HG03159 (cell line): ENCODE results near the gene PRSS57.
"Not testable (repeated sequence)": the region's sequence is repeated elsewhere in the genome, so short reads cannot be mapped to it uniquely, and the experiment has no call there.

Experiments
- ATAC-seq: cut with Tn5 transposase; IDR thresholded peaks from one replicate; pipeline ENCODE4 v1.9.1; 2021; ENCODE audit warnings: mild to moderate bottlenecking, moderate library complexity; ENCODE audit not compliant: unreplicated experiment

The PRSS57 gene

DNA sequence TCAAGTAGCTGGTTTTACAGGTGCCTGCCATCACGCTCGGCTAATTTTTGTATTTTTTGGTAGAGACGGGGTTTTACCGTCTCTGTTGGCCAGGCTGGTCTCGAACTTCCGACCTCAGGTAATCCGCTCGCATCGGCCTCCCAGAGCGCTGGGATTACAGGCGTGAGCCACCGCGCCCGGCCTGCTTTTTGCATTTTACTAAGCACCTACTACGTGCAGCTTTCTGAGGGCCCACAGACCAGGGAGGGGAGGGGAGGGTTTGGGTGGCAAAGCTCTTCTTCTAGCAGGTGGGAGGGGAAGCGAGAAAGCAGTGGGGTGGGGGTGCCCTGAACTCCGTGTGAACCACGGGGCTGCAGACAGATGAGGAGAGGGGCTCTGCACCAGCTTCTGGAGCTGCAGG, 28.5 kb upstream of the PRSS57 start:
- ATAC-seq: no peak

DNA sequence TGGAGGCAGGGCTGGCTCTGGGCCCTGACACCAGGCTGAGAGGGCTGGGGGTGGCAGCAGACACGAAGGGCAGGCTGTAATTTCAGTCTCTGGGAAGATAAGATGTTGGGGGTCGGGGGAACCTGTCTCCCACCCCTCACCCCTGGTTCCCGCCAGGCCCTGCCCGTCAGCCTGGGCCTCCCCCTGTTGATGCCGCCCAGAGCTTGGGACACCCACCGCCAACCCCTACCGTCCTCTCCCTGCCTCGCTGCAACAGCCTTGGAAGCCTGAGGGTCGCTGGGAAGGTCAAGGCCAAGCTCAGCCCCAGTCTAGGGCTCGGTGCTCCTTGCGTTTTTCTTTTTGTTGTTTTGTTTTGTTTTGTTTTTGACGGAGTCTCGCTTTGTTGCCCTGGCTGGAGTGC, 28.0 kb upstream of the PRSS57 start:
- ATAC-seq: no peak

DNA sequence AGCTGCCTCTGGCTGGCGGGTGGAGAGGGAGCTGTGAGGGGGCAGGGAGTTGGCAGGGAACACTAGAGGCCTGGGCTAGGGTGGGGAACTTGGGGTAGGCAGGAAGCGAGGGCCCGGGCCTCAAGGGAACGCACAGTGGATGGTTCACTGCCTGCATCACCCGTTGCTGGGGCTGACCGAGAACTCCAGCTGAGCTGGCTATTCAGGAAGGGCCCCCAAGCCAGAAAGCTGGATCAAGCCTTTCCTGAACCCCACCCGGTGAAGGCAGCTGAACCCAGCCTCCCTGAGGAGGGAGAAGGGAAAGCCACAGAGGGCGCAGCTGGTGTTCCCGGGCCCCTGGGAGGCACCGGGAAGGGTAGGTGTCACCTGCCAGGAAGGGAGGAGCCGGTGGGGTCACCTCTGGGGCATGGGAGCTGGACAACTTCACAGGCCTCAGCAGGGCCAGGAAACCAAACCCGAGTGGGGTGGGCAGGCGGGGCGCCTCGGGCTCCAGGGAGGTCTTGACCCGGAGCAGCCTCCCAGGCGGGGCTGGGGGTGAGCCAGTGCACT, 27.4 kb upstream of the PRSS57 start:
- ATAC-seq: no peak

DNA sequence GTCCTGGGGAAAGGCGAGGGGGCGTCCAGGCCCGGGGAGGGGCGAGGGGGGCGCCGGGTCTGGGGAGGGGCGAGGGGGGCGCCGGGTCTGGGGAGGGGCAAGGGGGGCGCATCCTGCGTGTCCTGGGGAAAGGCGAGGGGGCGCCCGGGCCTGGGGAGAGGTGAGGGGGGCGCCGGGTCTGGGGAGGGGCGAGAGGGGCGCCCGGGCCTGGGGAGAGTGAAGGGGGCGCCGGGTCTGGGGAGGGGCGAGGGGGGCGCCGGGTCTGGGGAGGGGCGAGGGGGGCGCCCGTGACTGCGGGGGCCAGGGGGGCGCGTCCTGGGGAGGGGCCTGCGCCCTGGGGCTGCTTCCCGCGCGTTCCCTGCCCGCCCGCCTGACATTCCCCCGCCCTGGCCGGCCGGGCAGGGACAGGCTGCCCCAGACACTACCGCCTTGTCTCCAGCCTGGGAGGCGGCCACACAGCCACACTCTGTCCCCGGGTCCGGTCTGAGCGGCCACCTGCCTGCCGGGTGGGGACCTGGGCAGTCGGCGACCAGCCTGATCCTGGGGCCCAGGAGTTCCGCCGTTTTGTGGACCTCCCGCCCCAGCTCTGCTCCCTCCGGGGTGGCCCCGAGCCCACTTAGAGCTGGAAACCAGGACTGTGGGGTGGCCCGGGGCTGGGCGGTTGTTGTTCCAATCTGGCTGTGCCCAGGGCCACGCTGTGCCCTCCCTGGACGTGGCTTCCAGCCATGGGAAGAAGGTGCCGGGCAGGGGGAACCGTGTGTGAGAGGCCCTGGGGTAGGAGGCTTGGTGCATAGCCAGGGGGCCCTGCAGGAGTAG, 25.3 kb upstream of the PRSS57 start:
- no peak for ATAC-seq

DNA sequence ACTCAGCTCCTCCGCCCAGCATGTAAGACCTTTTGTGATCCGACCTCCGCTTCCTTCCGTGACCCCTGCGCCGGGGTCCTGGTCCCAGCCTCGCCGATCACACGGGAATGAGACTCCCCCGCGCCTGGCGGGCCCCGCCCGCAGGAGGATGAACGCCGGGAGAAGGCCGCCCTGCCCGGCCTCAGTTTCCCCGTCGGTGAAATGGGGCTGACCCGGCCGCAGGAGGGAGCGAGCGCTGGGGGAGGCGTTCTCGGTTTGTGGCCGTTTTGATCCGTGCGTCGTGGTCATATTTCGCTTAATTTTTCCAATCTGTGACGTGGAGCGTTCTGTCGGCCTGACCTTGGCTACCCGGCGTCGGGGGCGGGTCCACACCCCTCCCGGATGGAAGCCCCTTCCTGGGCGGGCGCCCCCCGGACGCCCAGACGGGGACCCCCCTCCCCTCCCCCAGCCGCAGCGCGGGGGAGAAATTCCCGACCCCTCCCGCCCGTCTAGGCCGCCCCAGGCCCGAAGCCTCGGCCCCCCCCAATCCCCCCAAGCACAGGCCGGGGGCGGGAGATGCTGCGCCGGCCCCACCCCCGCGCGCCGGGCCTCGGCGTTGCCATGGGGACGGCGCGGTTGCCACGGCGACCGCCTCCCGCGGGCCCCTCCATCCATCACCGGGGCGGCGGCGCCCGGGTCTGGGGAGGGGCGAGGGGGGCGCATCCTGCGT, 24.5 kb upstream of the PRSS57 start:
- no peak for ATAC-seq

DNA sequence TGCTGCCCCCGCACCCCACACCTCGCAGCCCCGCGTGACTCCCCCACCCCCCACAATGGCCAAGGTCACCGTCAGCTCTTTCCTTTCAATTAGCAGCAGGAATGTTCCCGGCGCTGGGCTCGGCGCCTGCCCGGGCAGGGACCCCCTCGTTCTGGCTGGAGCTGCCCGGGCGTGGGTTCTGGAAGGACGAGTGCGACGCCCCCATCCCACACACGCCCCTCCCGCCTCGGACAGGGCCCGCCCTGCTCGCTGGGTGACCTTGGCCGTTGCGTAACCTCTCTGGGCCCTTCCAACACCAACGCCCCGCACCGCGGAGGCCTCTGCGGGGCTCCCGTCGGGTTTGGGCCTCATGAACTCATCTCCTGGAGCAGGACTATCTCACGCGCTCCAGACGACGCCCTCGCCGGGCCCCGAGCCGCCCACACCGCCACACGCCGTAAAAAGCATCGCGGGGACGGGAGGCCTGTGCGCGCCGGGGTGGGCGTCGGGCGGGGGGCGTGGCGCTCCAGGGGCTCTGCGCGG, 23.8 kb upstream of the PRSS57 start:
- no peak for ATAC-seq

DNA sequence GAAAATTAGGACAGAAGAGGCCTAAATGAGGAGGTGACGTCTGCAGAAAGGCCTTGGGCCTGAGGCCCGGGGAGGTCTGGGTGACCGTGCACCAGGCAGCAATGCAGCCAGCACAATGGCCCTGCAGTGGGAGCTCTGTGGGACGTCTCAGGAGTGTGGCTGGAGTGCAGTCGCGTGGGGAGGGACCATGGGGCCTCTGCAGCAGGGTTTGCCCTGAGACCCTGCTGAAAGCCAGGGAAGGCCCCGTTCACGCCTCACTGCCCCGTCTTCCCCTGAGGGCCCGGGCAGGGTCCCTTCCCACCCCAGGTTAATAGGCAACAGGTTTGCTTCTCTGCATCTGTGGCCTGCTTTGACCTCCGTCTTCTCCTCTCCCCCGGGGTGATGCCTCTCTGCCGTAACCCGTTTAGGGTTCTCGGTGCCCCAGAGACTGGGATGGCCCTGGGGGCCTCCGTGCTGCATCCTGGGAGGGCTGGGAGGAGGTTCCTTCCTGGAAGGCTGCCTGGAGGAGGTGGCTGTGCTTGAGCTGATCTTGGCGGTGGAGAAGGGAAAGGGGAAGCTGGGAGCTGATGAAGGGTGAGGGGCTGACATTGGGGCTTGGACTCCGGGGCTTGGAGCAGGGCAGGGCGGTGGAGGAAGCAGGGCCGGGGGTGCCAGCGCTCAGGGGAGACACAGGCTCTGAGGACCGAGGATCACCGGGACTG, 23.1 kb upstream of the PRSS57 start:
- no peak for ATAC-seq

DNA sequence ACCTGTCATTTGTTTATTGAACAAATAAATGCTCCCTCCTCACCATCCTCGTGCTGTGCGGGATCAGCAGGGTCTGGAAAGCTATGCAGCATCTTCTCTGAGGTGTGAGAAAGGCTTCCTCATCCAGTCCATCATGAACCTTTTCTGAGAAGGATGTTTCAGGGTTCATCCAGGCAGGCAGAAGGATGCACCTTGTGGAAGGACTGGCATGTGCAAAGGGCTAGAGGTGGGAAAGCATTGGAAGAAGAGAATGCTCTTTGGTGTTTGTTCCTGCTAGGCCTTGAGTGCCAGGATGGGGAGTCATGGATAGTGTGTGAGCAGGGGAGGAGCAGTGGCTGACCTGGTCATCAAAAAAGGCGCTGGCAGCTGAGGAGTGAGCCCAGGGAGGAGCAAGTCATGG, 20.1 kb upstream of the PRSS57 start:
- ATAC-seq: no peak

DNA sequence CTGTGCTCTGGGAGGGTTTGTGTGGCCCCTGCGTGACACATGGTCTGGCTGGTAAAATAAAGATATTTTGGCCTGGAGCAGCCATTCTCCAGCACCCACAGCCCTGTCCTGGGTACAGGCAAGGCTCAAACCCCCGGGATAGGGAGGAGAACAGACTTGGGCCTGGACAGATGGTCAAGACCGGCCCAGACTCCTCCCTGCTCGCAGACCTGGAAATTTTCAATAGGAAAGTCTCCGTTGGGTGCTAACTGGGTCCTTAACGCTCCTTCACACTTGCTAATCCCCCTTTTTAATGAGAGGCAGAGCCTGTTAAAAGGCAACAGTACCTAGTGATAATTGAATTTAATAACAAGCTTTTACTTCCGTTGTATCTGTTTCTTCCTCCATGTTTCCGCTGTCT, 16.0 kb upstream of the PRSS57 start:
- no peak for ATAC-seq

DNA sequence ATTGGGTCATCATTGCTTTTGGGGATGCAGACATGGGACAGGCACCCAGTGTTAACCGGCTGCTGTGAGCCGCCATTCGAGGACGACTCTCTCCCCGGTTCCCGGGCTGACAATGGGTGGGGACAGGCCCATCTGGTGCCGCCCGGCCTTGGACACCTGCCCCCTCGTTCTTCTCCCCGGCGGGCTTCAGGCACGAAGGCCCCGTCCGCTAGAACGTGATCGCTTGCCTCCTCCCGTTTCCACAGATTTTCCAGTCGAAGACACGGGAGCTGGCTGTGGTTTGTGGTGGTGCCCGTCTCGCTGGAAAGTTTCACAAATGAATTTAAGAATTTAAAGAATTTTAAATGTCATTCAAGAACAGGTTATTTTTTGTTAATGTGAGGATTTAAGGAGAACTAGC, 15.5 kb upstream of the PRSS57 start:
- no peak for ATAC-seq

DNA sequence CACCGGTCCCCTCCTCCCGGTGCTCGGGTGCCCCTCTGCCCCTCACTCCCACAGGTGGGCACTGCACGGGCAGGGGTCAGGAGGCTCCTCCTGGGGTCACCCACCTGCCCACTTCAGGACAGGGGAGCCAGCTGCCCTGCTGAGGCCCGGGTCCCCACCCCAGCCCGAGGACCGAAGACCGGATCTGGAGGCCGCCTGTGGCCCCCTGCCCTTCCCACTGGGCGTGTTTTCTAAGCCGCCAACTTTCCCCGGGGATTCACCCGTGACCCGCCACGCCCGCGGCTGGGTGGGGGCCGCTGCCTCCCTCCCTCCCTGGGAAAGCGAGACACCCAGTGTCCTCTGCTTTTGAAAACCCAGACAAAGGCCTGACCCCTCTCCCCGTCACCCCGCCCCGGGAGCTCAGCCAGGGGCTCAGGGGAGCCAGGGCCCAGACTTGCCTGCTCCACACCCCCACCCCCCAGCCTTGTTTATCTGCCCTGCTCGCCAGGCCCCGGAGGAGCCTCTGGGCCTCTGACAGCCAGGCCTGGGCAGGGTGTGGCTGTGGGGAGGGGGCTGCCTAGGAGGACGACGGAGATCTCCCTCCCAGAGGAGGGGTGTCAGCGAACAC, 14.8 kb upstream of the PRSS57 start:
- ATAC-seq: no peak

DNA sequence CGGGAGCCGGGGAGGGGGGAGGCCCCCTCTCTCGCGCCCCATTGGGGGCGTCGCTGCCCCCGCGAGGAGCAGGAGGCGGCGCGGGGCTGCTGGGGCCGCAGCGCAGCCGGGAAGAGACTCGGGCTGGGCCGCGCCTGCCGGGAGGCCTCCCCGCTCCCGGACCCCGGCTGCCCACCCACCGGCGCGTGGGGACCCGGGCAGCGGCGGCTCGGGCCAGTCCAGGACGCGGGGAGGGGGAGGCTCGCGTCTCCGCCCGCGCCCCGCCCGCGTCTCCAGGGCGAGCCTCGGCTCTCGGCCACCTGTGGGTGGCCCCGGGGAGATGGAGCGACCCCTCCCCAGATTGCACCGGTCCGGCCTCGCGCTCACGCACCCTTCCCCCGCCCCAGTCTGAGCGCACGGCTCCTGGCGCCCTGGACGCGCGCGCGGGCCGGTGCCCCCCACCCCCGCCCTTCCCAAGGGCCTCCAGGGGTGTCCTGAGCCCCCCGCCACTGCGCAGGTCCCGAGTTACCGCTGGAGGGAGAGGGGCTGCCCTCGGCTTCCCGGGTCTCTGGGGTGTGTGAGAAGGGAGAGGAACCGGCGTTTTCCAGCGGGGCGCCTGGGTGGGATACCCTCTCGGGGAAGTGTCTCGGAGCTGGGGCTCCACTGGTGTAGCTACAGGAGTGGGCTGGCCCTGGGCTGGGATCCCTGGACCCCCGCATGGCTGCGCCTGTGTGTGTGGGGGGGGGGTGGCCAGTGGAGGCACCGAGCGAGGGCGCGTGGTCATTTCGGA, 14.1 kb upstream of the PRSS57 start:
- no peak for ATAC-seq

DNA sequence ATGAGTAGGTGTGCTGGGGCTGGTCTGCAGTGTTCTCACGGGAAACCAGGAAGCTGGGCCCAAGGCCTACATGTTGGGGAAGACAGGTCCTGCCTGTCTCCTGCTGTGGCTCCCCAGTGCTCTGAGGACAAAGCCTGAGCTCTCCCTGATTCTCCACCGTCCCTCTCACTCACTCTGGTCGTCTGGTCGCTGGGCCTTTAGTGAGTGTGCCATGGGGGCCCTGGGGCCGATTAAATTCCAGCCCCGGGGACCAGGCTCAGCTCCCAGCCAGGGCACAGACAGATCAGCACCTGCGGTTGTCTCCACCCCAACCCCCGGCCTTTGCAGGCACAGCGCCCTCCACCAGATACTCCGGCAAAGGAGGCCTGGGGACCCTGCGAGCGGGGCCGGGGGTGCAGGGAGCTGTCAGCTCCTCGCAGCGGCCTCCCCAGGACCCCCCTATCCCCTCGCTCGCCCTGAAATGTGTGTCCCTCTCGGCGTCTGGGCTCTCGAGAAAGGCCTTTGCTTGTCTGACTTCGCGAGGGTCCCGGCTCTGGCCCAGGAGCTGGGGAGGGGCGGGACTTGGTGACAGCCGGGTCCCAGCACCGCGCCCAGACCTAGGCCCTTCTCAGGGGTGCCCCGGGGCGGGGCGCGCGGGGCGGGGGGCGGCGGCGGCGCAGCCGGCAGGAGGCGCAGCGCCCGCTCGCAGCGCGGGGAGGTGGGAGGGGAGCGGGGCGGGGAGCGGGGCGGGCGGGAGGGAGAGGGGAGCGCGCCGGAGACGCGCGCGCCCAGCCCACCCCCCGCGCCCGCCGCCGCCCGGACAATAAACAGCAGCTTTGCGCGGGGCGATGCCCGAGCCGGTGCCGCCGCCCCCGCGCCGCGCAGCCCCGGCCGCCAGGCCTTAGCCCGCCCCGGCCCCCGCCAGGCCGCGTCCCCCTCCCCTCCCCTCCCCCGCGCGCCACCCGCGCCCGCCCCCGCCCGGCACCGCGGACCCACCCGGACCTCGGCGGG, 13.2 kb upstream of the PRSS57 start, which contains the start of gene PALM:
PALM (plus strand) TSS at position 782 of the 990 bp plus-strand sequence. CDS start 212 bp downstream, outside the sequence.
- ATAC-seq: no peak

DNA sequence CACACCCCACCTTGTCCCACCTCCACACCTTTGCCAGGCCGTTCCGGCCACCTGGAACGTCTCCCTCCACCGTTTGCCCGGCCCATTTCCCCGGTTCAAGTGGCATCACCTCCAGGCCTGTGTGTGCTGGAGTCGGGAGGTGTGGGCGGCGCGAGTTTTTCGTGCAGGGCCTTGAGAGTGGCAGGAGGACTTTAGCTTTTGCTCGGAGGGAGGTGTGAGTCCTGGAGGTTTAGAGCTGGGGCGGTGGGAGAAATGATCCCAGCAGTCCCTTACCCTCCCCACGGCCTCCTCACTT, 9.1 kb upstream of the PRSS57 start:
- no peak for ATAC-seq

DNA sequence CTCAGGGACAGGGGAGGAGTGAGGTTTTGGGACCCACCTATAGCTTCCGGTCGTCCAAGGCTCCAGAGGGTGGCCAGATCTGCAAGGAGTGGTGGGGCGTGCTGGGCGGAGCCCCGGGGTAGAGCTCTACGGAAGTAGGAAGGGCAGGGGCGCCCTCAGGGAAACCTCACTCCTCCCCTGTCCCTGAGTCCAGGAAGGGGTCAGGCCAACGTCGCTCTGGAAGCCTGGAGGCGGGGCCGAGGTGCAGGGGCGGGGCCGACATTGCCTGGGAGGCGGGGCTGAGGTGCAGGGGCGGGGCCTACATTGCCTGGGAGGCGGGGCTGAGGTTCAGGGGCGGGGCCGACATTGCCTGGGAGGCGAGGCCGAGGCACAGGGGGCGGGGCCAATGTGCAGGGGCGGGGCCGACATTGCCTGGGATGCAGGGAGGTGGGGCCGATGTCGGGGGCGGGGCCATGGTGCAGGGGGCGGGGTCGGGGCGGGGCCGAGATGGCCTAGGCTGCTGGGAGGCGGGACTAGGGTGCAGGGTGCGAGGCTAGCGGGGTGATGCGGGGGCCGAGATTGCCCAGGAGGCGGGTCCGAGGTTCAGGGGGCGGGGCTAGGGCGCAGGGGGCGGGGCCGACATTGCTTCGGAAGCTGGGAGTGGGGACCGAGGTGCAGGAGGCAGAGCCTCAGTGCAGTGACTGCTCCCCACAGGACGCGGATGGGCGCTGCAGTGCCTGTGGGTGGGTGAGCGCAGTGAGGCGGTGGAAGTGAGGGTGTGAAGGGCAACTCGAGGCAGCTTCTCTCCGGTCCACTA, 8.6 kb upstream of the PRSS57 start:
- no peak for ATAC-seq

DNA sequence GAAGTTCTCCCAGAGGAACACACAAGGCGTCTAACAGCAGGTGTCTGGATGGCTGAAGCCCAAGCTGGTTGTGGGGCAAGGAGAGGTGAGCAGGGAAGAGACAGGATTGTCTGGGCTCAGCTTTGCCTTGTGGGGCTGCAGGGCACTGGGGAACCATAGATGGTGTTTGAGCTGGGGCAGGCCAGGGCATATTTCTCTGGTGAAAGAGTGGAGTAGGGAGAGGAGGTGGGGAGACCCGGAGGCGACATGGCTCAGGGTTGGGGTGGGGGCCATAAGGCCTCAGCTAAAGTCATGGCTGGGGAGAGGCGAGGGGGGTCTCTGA, 8.0 kb upstream of the PRSS57 start:
- ATAC-seq: no peak

DNA sequence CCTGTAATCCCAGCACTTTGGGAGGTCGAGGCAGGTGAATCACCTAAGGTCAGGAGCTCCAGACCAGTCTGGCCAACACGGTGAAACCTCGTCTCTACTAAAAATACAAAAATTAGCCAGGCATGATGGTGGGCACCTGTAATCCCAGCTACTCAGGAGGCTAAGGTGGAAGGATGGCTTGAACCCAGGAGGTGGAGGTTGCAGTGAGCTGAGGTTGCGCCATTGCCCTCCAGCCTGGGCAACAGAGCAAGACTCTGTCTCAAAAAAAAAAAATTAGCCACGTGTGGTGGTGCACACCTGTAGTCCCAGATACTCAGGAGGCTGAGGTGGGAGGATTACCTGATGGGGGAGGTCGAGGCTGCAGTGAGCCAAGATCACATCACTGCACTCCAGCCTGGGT, 7.6 kb upstream of the PRSS57 start:
- not testable (repeated sequence) for ATAC-seq

DNA sequence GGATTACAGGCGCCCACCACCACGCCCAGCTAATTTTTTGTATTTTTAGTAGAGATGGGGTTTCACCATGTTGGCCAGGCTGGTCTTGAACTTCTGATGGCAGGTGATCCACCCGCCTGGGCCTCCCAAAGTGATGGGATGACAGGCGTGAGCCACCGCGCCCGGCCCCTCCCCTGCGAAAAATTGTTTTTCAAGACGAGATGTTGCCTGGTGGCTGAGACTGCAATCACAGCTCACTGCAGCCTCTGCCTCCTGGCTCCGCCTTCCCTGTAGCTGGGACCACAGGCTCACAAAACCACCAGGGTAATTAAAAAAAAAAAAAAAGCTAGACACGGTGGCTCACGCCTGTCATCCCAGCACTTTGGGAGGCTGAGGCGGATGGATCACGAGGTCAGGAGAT, 4.6 kb upstream of the PRSS57 start:
- ATAC-seq: not testable (repeated sequence)
